D721Med (cell line): ENCODE results near the gene TOMM6.

Experiments
- DNase-seq: peaks from one replicate; pipeline ENCODE4 v3.0.0; 2011; ENCODE audit warnings: low spot score; ENCODE audit not compliant: insufficient read length
- FAIRE-seq: peaks from 2 replicates; lab custom pipeline; 2011; peaks lifted over from hg19 to GRCh38; lab: Jason Lieb, UNC
- CTCF ChIP-seq: IDR thresholded peaks from 2 replicates; pipeline ENCODE4 v1.5.1; 2012; ENCODE audit warnings: mild to moderate bottlenecking, control low read depth; ENCODE audit not compliant: insufficient read depth; ENCODE audit errors: missing control alignments

Gene TOMM6

DNA sequence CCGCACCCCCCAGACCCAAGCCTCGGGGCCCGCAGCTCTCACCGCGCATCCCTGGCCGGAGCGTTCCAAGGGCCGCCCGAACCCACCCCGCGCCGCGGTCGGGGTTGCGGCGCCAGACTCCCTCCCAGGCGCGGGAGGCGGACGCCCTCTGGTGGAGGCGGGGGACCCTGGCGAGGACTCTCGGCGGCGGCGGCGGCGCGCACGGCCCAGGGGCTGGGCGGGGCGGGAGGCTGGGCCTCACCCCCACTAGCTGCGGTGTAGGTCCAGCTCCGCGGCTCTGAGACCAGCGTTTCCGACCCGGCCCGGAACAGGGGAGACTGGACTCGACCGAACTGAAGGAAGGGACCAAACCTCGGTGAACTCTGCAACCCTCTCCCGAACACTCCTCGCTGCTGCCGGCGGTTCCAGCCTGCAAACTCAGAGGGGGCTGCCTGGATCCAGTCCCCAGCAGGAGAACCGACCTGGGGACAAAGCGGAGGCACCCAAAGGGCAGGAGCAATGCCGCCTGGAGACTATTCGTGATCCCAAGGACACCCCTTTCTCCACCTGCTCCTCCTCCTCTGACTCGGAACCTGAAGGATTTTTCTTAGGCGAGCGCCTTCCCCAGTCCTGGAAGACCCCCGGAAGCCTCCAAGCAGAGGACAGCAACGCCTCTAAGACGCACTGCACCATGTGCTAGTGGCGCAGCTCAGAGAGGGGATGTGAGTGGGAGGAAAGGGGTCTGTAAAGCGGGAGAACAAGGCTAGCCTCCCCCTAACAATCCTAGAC lies 859 bp upstream of the TOMM6 start:
- peak; percentile 67 for TF ChIP-seq CTCF
- DNase-seq (peak; percentile 84), FAIRE-seq (no peak)

DNA sequence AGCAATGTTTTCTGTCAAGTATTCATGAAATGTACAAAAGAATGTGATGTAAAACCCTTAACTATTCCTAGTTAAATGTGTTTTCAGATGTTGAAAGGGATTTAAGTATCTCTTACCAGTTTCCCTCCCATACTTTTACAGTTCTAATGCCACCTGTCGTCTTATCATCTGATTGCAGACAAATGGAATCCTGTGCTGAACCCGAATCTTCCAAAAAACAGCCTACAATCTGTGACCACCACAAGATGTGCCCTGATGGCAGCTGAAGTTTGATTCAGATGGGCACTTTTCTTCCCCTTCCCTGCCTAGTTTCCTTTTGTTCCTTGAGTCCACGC lies 1.9 kb downstream of the TOMM6 start:
- DNase-seq (no peak), FAIRE-seq (no peak)
- no peak for TF ChIP-seq CTCF

- no peak for DNase-seq
- FAIRE-seq, result no peak
- TF ChIP-seq CTCF, result no peak
These were observed 2.6 kb downstream of the TOMM6 start for GRCh38 chr6:41790045-41790444.

DNA sequence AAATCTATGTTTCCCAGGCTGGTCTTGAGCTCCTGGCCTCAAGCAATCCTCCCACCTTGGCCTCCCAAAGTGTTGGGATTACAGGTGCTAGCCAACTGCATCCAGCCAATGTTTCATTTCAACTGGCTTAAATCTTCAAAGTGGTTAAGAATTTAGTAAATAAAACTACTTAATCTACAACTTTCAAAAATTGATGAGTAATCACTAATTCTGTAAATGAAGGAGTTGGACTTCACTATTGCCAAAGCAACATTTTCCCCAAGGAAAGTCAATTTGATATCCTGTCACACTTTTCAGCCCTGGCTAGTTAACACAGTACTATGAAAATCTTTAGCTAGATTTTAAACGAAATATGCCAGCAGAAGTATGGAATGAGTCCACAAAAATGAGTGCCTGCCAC lies 3.8 kb downstream of the TOMM6 start:
- TF ChIP-seq CTCF, result no peak
- FAIRE-seq, result no peak
- no peak for DNase-seq

DNA sequence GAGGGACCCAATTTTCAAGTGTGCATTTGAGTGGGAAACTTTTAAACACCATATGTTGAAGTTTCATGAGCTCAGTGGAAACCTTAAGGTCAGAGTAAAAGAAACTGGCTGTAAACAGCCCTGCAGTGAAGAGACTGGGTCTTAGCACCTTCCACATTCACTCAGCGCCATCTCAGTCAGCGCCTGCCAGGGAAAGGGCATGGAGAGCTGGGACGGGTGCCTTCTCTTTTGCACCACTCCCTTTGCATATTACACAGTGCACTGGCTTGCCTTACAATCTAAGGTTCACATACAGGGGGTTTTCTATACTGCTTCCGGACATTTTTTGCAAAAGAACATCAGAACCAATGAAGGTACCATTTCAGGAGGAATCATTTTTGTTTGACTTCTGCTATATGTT lies 4.5 kb downstream of the TOMM6 start:
- TF ChIP-seq CTCF, result no peak
- DNase-seq (no peak), FAIRE-seq (no peak)

DNA sequence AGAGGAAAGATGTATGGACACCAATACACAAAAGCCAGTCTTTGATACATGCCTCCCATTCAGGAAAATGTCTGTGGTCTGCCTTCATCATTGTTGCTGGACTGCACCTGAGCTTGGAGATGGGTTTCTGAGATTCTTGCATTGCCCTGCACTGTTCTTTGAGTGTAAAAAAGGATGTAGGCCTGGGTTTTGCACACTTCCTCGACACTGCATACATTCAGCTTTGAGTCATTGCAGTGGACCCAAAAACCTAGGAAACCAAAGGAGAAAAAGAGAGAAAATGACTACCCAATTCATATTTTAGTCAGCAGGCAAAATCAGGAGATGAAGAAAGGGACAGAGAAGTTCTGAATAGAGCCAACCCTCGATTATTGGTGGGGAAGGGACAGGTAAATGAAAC lies 9.0 kb downstream of the TOMM6 start:
- DNase-seq (no peak), FAIRE-seq (no peak)
- no peak for TF ChIP-seq CTCF

- no peak for TF ChIP-seq CTCF
- DNase-seq (no peak), FAIRE-seq (no peak)
These were observed 11.5 kb downstream of the TOMM6 start for GRCh38 chr6:41798901-41799558.
